Mesothelial cell of epicardium (in vitro differentiated cells): Measurements from ENCODE around the gene SULT1B1. TPM values are rescaled to one million over a fixed set of nuclear protein-coding genes. Genes with fewer than 3 reads are reported as not detected.
"Not testable (repeated sequence)": the region's sequence is repeated elsewhere in the genome, so short reads cannot be mapped to it uniquely, and the experiment has no call there.

Experiments used
- DNase-seq, 2 experiments: peaks; one replicate each; pipeline ENCODE4 v3.0.0; 2021; ENCODE audit warnings: low spot score in 2 of 2; ENCODE audit not compliant: unreplicated experiment in 2 of 2
- H3K27ac Mint-ChIP-seq: 2 replicates; pipeline ENCODE4 v1.8.0; 2021; ENCODE audit warnings: mixed read lengths
- H3K27me3 Mint-ChIP-seq: 2 replicates; pipeline ENCODE4 v1.8.0; 2021; ENCODE audit warnings: low read depth, mixed read lengths
- H3K36me3 Mint-ChIP-seq: 2 replicates; pipeline ENCODE4 v1.8.0; 2021; ENCODE audit warnings: mixed read lengths
- H3K4me1 Mint-ChIP-seq: 2 replicates; pipeline ENCODE4 v1.8.0; 2021; ENCODE audit warnings: mixed read lengths
- H3K4me3 Mint-ChIP-seq: 2 replicates; pipeline ENCODE4 v1.8.0; 2021; ENCODE audit warnings: mild to moderate bottlenecking, moderate library complexity, mixed read lengths
- H3K9me3 Mint-ChIP-seq: 2 replicates; pipeline ENCODE4 v1.8.0; 2021; ENCODE audit warnings: mixed read lengths
- total RNA-seq: library from RNA; stranded (reverse); gene quantifications from 3 replicates; pipeline ENCODE4 v1.2.1, GENCODE V29; 2021
- TF ChIP-seq, protein P1 (sequence below): fragments of 200-600 bp; sonication (generic); IDR thresholded peaks from one replicate; pipeline ENCODE4 v1.5.0; 2021; ENCODE audit warnings: antibody characterized with exemption; ENCODE audit not compliant: unreplicated experiment

The SULT1B1 gene
- total RNA-seq, 1 donor from 2014 or later, result 0.34 TPM

- TF ChIP-seq, protein P1, sequence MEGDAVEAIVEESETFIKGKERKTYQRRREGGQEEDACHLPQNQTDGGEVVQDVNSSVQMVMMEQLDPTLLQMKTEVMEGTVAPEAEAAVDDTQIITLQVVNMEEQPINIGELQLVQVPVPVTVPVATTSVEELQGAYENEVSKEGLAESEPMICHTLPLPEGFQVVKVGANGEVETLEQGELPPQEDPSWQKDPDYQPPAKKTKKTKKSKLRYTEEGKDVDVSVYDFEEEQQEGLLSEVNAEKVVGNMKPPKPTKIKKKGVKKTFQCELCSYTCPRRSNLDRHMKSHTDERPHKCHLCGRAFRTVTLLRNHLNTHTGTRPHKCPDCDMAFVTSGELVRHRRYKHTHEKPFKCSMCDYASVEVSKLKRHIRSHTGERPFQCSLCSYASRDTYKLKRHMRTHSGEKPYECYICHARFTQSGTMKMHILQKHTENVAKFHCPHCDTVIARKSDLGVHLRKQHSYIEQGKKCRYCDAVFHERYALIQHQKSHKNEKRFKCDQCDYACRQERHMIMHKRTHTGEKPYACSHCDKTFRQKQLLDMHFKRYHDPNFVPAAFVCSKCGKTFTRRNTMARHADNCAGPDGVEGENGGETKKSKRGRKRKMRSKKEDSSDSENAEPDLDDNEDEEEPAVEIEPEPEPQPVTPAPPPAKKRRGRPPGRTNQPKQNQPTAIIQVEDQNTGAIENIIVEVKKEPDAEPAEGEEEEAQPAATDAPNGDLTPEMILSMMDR, result no peak
- Mint-ChIP-seq H3K27me3 (no peaks in the 10 kb centered on the region), H3K4me1 (peaks cover 22% of the 10 kb centered on the region), H3K9me3 (peaks cover 11% of the 10 kb centered on the region), H3K27ac (peak overlapping the region; percentile 23), H3K36me3 (peaks cover 1% of the 10 kb centered on the region), H3K4me3 (no peak overlapping the region)
- DNase-seq, result no peak
These were observed 15.0 kb upstream of the SULT1B1 start for GRCh38 chr4:69775321-69775867.

GRCh38 chr4:69773484-69773883, 13.1 kb upstream of the SULT1B1 start:
- peak overlapping the region; percentile 87 for H3K27ac Mint-ChIP-seq
- no peak for DNase-seq
- H3K4me1 Mint-ChIP-seq, result peaks cover 16% of the 10 kb centered on the region
- peaks cover 1% of the 10 kb centered on the region for H3K36me3 Mint-ChIP-seq
- no peaks in the 10 kb centered on the region for H3K27me3 Mint-ChIP-seq
- TF ChIP-seq, protein P1, result no peak
- H3K9me3 Mint-ChIP-seq, result peaks cover 11% of the 10 kb centered on the region
- no peak overlapping the region for H3K4me3 Mint-ChIP-seq

- not testable (repeated sequence) for H3K36me3 Mint-ChIP-seq, H3K9me3 Mint-ChIP-seq
These were observed 8.1 kb upstream of the SULT1B1 start for GRCh38 chr4:69768554-69768953.

GRCh38 chr4:69765751-69766150, 5.3 kb upstream of the SULT1B1 start:
- no peak overlapping the region for H3K4me3 Mint-ChIP-seq
- no peak overlapping the region for H3K27ac Mint-ChIP-seq
- peaks cover 7% of the 10 kb centered on the region for H3K4me1 Mint-ChIP-seq
- H3K9me3 Mint-ChIP-seq, result peaks cover 3% of the 10 kb centered on the region
- H3K36me3 Mint-ChIP-seq, result no peaks in the 10 kb centered on the region
- H3K27me3 Mint-ChIP-seq, result no peaks in the 10 kb centered on the region
- TF ChIP-seq, protein P1, result no peak
- DNase-seq, result no peak

More at GRCh38 chr4:69768554-69768953, 8.1 kb upstream of the SULT1B1 start:
- DNase-seq, H3K27ac Mint-ChIP-seq, H3K4me3 Mint-ChIP-seq, H3K27me3 Mint-ChIP-seq: not testable (repeated sequence)
- peaks cover 15% of the 10 kb centered on the region for H3K4me1 Mint-ChIP-seq

DNA sequence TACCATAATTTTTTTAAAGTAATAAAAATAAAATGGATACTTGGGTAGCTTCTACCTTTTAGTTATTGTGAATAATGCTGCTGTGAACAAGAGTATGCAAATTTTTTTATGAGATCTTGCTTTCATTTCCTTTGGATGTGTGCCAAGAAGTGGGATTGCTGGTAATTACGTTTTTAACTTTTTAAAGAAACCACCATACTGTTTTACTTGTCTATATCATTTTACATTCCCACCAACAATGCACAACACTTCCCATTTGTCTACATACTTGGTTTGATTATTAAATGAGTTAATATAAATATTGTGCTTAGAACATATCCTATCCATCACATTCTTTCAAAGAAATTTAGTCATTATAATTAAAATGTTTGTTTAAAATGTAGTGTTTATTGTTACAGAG, 3.9 kb upstream of the SULT1B1 start:
- Mint-ChIP-seq H3K4me3 (no peak overlapping the region), H3K27me3 (no peaks in the 10 kb centered on the region), H3K4me1 (peaks cover 10% of the 10 kb centered on the region), H3K36me3 (no peaks in the 10 kb centered on the region), H3K27ac (no peak overlapping the region), H3K9me3 (peaks cover 3% of the 10 kb centered on the region)
- no peak for DNase-seq
- TF ChIP-seq, protein P1, result no peak

- H3K36me3 Mint-ChIP-seq, result no peaks in the 10 kb centered on the region
- TF ChIP-seq, protein P1, result no peak
- H3K4me1 Mint-ChIP-seq, result peaks cover 15% of the 10 kb centered on the region
- no peak overlapping the region for H3K27ac Mint-ChIP-seq
- peaks cover 3% of the 10 kb centered on the region for H3K9me3 Mint-ChIP-seq
- DNase-seq, result no peak
- H3K27me3 Mint-ChIP-seq, result no peaks in the 10 kb centered on the region
- H3K4me3 Mint-ChIP-seq, result no peak overlapping the region
These were observed 2.8 kb upstream of the SULT1B1 start for GRCh38 chr4:69763233-69763632.
